ENCODE data around the gene SRGAP1.

SRGAP1 gene

GRCh38 chr12:63996556-63996955 lies 152.1 kb downstream of the SRGAP1 start:
- CTCF ChIA-PET: no interaction called here

More at GRCh38 chr12:63996556-63996955, 152.1 kb downstream of the SRGAP1 start:
- no peak overlapping the region for H3K4me3 ChIP-seq (ENCODE audit: low read depth, low read length)
- no peak overlapping the region for H3K27ac ChIP-seq (ENCODE audit: extremely low read depth, low read depth, low read length)
- no peaks in the 10 kb centered on the region for H3K4me1 ChIP-seq (ENCODE audit: control insufficient read depth, insufficient read depth, low read length)
- H3K36me3 ChIP-seq (ENCODE audit: control insufficient read depth in 2 of 2, insufficient read depth in 1 of 2, low read length in 2 of 2): no peaks in the 10 kb centered on the region
- TF ChIP-seq ZNF76 (tag by site-specific recombination; IDR thresholded peaks at IDR 0.05; ENCODE audit: borderline replicate concordance, low read depth) (no peak), ZNF280C (tag by site-specific recombination; IDR thresholded peaks at IDR 0.05) (no peak), ZBTB1 (tag by site-specific recombination; IDR thresholded peaks at IDR 0.05) (no peak), ZNF701 (tag by site-specific recombination; IDR thresholded peaks at IDR 0.05) (no peak), ZNF544 (tag by site-specific recombination; IDR thresholded peaks at IDR 0.05) (no peak), ZNF341 (tag by site-specific recombination; IDR thresholded peaks at IDR 0.05; ENCODE audit: low read depth) (no peak), GLI4 (tag by site-specific recombination; IDR thresholded peaks at IDR 0.05) (no peak), ZBTB17 (tag by site-specific recombination; IDR thresholded peaks at IDR 0.05) (no peak), ZNF624 (tag by site-specific recombination; IDR thresholded peaks at IDR 0.05) (no peak), ZNF18 (tag by site-specific recombination; IDR thresholded peaks at IDR 0.05) (no peak), ZNF529 (tag by site-specific recombination; IDR thresholded peaks at IDR 0.05; ENCODE audit: insufficient replicate concordance) (no peak), FEZF1 (tag by site-specific recombination; IDR thresholded peaks at IDR 0.05) (no peak), ZNF692 (tag by site-specific recombination; IDR thresholded peaks at IDR 0.05) (no peak), ZNF223 (tag by site-specific recombination; IDR thresholded peaks at IDR 0.05) (no peak), ZNF174 (tag by site-specific recombination; IDR thresholded peaks at IDR 0.05) (no peak), ZBTB10 (tag by site-specific recombination; IDR thresholded peaks at IDR 0.05) (no peak)
- POLR2A ChIA-PET: no interaction called here
- no peaks in the 10 kb centered on the region for H3K9me3 ChIP-seq (ENCODE audit: control insufficient read depth, insufficient read depth, low read depth, low read length)
